GM18498 (cell line): Measurements from ENCODE around the gene TBC1D7.
"Not testable (repeated sequence)": the region's sequence is repeated elsewhere in the genome, so short reads cannot be mapped to it uniquely, and the experiment has no call there.

Experiments
- ATAC-seq: cut with Tn5 transposase; IDR thresholded peaks from one replicate; pipeline ENCODE4 v1.9.1; 2021; ENCODE audit warnings: mild to moderate bottlenecking, moderate library complexity; ENCODE audit not compliant: unreplicated experiment

TBC1D7 gene

GRCh38 chr6:13326031-13326586 is 2.2 kb downstream of the TBC1D7 start:
- not testable (repeated sequence) for ATAC-seq

- ATAC-seq = no peak
These were observed 8.3 kb downstream of the TBC1D7 start for GRCh38 chr6:13319891-13320564.

- no peak for ATAC-seq
These were observed 9.5 kb downstream of the TBC1D7 start for GRCh38 chr6:13318821-13319220.

GRCh38 chr6:13315896-13316295 is 12.4 kb downstream of the TBC1D7 start:
- no peak for ATAC-seq

GRCh38 chr6:13314806-13315205 is 13.5 kb downstream of the TBC1D7 start:
- ATAC-seq = no peak

GRCh38 chr6:13311155-13311554 is 17.2 kb downstream of the TBC1D7 start:
- no peak for ATAC-seq

GRCh38 chr6:13308332-13308731 is 20.0 kb downstream of the TBC1D7 start:
- no peak for ATAC-seq

GRCh38 chr6:13307508-13307995 is 20.8 kb downstream of the TBC1D7 start:
- no peak for ATAC-seq

GRCh38 chr6:13305791-13306190 is 22.5 kb downstream of the TBC1D7 start:
- ATAC-seq = no peak

GRCh38 chr6:13305288-13305687 is 23.0 kb downstream of the TBC1D7 start:
- ATAC-seq = no peak

GRCh38 chr6:13304580-13305260 is 23.6 kb downstream of the TBC1D7 start:
- ATAC-seq = peak; percentile 48

GRCh38 chr6:13304101-13304500 is 24.2 kb downstream of the TBC1D7 start:
- ATAC-seq = no peak

GRCh38 chr6:13303668-13304017 is 24.7 kb downstream of the TBC1D7 start:
- ATAC-seq = peak; percentile 55

- peak; percentile 69 for ATAC-seq
These were observed 25.3 kb downstream of the TBC1D7 start for GRCh38 chr6:13302751-13303667.

- ATAC-seq = no peak
These were observed 26.0 kb downstream of the TBC1D7 start for GRCh38 chr6:13302291-13302690.

GRCh38 chr6:13300643-13301590 is 27.4 kb downstream of the TBC1D7 start:
- no peak for ATAC-seq

- no peak for ATAC-seq
These were observed 28.4 kb downstream of the TBC1D7 start for GRCh38 chr6:13299918-13300317.

GRCh38 chr6:13299403-13299821 is 28.9 kb downstream of the TBC1D7 start:
- no peak for ATAC-seq

GRCh38 chr6:13298446-13298845 is 29.9 kb downstream of the TBC1D7 start:
- no peak for ATAC-seq

GRCh38 chr6:13297391-13297790 is 30.9 kb downstream of the TBC1D7 start:
- ATAC-seq = no peak
